RWPE2 (cell line): ENCODE measurements around the gene NAXE.
A peak's percentile ranks its signal among the peaks of the same experiment; 100 is the strongest.

ENCODE experiments used
- ATAC-seq: fragments of 200-7000 bp; cut with Tn5 transposase; 3 replicates; pipeline ENCODE4 v1.9.1; 2021; ENCODE audit warnings: low read depth
- DNase-seq: peaks from one replicate; pipeline ENCODE4 v3.0.0-alpha.2; 2020; ENCODE audit warnings: low spot score
- H3K27ac ChIP-seq: fragments of 450-650 bp; 2 replicates; pipeline ENCODE4 v1.5.1; 2017; ENCODE audit warnings: mild to moderate bottlenecking; ENCODE audit not compliant: poor library complexity, severe bottlenecking
- H3K27me3 ChIP-seq: fragments of 250-450 bp; sonication (Bioruptor Pico); 2 replicates; pipeline ENCODE4 v1.5.1; 2021; ENCODE audit warnings: mild to moderate bottlenecking, moderate library complexity; ENCODE audit not compliant: insufficient read depth, poor library complexity, severe bottlenecking
- H3K36me3 ChIP-seq: fragments of 250-450 bp; sonication (Bioruptor Pico); 2 replicates; pipeline ENCODE4 v1.5.1; 2020; ENCODE audit warnings: low read depth, mild to moderate bottlenecking, moderate library complexity
- H3K4me1 ChIP-seq: fragments of 250-450 bp; sonication (Bioruptor Pico); 2 replicates; pipeline ENCODE4 v1.5.1; 2021; ENCODE audit warnings: mild to moderate bottlenecking, moderate library complexity; ENCODE audit not compliant: insufficient read depth, poor library complexity, severe bottlenecking
- H3K4me3 ChIP-seq: fragments of 250-450 bp; sonication (Bioruptor Pico); 2 replicates; pipeline ENCODE4 v1.5.1; 2021; ENCODE audit warnings: mild to moderate bottlenecking, moderate library complexity; ENCODE audit not compliant: severe bottlenecking
- H3K9me3 ChIP-seq: fragments of 250-450 bp; sonication (Bioruptor Pico); 2 replicates; pipeline ENCODE4 v1.5.1; 2021; ENCODE audit warnings: mild to moderate bottlenecking, moderate library complexity; ENCODE audit not compliant: severe bottlenecking
- CTCF ChIP-seq: fragments of 450-650 bp; IDR thresholded peaks from one replicate; pipeline ENCODE4 v1.5.1; 2017; ENCODE audit warnings: mild to moderate bottlenecking, moderate library complexity; ENCODE audit not compliant: poor library complexity, severe bottlenecking

The NAXE gene

GRCh38 chr1:156612666-156613065, 21.1 kb downstream of the NAXE start:
- no peak for ATAC-seq
- H3K27ac ChIP-seq: no peak overlapping the region
- H3K27me3 ChIP-seq: peaks cover 19% of the 10 kb centered on the region
- no peaks in the 10 kb centered on the region for H3K9me3 ChIP-seq
- no peak overlapping the region for H3K4me3 ChIP-seq
- H3K4me1 ChIP-seq: no peaks in the 10 kb centered on the region
- no peak for DNase-seq
- H3K36me3 ChIP-seq: no peaks in the 10 kb centered on the region
- TF ChIP-seq CTCF: no peak

GRCh38 chr1:156615946-156616345, 24.4 kb downstream of the NAXE start:
- no peaks in the 10 kb centered on the region for H3K4me1 ChIP-seq
- ATAC-seq (no peak), DNase-seq (no peak)
- no peaks in the 10 kb centered on the region for H3K9me3 ChIP-seq
- no peak for TF ChIP-seq CTCF
- no peak overlapping the region for H3K4me3 ChIP-seq
- no peaks in the 10 kb centered on the region for H3K36me3 ChIP-seq
- H3K27me3 ChIP-seq: peaks cover 28% of the 10 kb centered on the region
- no peak overlapping the region for H3K27ac ChIP-seq

- Histone ChIP-seq H3K9me3 (no peaks in the 10 kb centered on the region), H3K4me1 (no peaks in the 10 kb centered on the region), H3K27me3 (peaks cover 32% of the 10 kb centered on the region), H3K36me3 (no peaks in the 10 kb centered on the region), H3K4me3 (no peak overlapping the region), H3K27ac (no peak overlapping the region)
- DNase-seq (no peak), ATAC-seq (no peak)
- TF ChIP-seq CTCF: no peak
Observed at GRCh38 chr1:156616463-156616862, 24.9 kb downstream of the NAXE start.

DNA sequence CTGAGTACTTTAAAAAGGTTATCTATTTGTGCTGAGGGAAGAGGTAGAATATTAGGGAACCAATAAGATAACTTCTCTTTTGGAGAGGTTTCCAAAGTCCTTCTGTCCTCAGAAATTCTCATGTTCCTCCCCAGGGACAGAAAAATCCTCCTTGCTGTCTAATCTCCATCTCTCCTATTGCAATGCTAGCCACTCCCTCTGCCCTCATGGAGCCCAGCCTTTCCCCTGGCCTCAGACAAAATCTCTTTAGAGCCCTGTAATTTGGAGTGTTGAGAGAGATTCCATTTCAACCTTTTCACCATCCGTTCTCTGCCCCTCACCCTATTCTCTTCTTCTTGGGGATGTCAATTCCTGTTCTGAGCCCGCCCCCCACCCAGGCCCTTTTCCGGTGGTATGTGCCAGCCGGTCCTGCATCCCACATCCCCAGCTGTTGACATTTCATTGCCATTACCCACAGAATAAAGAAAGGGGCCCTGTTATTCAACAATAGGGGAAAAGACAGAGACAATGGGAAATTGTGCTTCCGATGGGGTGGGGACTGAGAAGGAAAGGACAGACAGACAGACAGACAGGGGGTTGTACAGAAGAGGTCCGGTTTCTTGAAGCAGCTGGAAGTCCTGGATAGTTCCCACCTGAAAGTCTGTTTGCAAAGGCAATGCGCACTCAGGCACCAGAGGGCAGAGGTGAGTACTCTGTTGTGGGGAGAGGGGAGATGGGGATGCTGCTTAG, 27.4 kb downstream of the NAXE start, which contains the start of gene HAPLN2:
Gene HAPLN2, plus strand, starts transcription at position 563 of the 729 bp plus-strand sequence. CDS start 4,076 bp downstream, outside the sequence.
- Histone ChIP-seq H3K27ac (no peak within 1 kb of the TSS), H3K27me3 (peaks cover 37% of the 10 kb centered on the region), H3K36me3 (no peaks in the 10 kb centered on the region), H3K9me3 (no peaks in the 10 kb centered on the region), H3K4me3 (no peak within 1 kb of the TSS), H3K4me1 (no peaks in the 10 kb centered on the region)
- TF ChIP-seq CTCF: peak; percentile 48
- DNase-seq (no peak), ATAC-seq (peak; percentile 49; the same call in 2 of the 3 replicates)

GRCh38 chr1:156619582-156619955, 28.0 kb downstream of the NAXE start:
- Histone ChIP-seq H3K36me3 (no peaks in the 10 kb centered on the region), H3K27ac (no peak overlapping the region), H3K9me3 (no peaks in the 10 kb centered on the region), H3K4me3 (no peak overlapping the region), H3K4me1 (no peaks in the 10 kb centered on the region), H3K27me3 (peaks cover 43% of the 10 kb centered on the region)
- TF ChIP-seq CTCF: no peak
- ATAC-seq (no peak), DNase-seq (no peak)
